Central memory CD8-positive, alpha-beta T cell (primary cell): ENCODE results near the gene GLT6D1.

Experiments
- ATAC-seq: fragments of 150-1000 bp; cut with Tn5 transposase; replicated peaks from 2 replicates; pipeline ENCODE4 v1.10.0; 2022; ENCODE audit warnings: mild to moderate bottlenecking, moderate FRiP score, moderate number of reproducible peaks; ENCODE audit not compliant: poor library complexity, severe bottlenecking; ENCODE audit errors: extremely low read depth
- DNase-seq, 2 donors: peaks; one replicate each; pipeline ENCODE4 v3.0.0; 2021; ENCODE audit warnings: low spot score in 2 of 2
- H3K27ac Mint-ChIP-seq: one replicate; pipeline ENCODE4 v1.8.0; 2022; ENCODE audit warnings: low read depth, mild to moderate bottlenecking, moderate library complexity, mixed read lengths
- H3K27me3 Mint-ChIP-seq: one replicate; pipeline ENCODE4 v1.8.0; 2022; ENCODE audit warnings: mixed read lengths
- H3K36me3 Mint-ChIP-seq: one replicate; pipeline ENCODE4 v1.8.0; 2022; ENCODE audit warnings: mild to moderate bottlenecking, moderate library complexity, mixed read lengths; ENCODE audit not compliant: insufficient read depth
- H3K4me1 Mint-ChIP-seq: one replicate; pipeline ENCODE4 v1.8.0; 2022; ENCODE audit warnings: mixed read lengths
- H3K4me3 Mint-ChIP-seq: one replicate; pipeline ENCODE4 v1.8.0; 2022; ENCODE audit warnings: mild to moderate bottlenecking, moderate library complexity, mixed read lengths
- H3K9me3 Mint-ChIP-seq: one replicate; pipeline ENCODE4 v1.8.0; 2022; ENCODE audit warnings: mixed read lengths

Gene GLT6D1

DNA sequence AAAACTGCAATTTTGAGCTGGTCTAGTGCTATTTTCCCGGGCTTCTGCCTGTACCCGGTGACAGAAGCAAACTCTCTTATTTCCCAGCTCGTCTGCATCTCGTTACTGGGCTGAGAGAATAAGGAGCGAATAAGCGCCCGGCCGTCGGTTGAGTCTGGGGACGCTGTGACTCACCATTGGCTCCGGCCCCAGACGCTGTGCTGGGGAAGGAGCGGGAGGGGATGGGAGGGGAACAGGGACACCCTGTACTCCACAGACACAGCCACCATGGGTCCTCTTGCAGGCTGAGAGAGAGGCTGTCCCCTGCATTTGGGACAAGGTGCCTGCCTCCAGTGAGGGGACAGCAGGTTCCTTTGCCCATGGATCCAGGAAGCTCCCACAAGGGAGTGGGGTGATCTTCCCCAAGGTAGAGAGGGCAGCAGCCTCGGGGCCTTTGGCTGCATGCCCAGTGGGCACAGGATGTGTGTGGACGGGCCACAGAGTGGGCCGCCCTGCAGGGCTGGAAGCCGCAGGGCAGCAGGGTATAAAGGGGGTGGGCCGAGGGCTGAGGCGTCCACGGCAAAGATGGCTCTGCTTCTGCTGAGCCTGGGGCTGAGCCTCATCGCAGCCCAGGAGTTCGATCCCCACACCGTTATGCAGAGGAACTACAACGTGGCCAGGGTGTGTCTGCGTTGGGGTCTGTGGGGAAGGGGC is 23.6 kb upstream of the GLT6D1 start, which contains the start of gene LCN9:
Gene LCN9, plus strand, starts transcription at position 552 of the 693 bp plus-strand sequence. Its CDS starts 13 bp downstream, at position 565.
- no peaks in the 10 kb centered on the region for H3K4me1 Mint-ChIP-seq
- ATAC-seq, result no peak
- H3K9me3 Mint-ChIP-seq, result no peaks in the 10 kb centered on the region
- peaks cover 10% of the 10 kb centered on the region for H3K27me3 Mint-ChIP-seq
- H3K27ac Mint-ChIP-seq, result no peak within 1 kb of the TSS
- no peak for DNase-seq
- H3K36me3 Mint-ChIP-seq, result peaks cover 2% of the 10 kb centered on the region
- no peak within 1 kb of the TSS for H3K4me3 Mint-ChIP-seq

DNA sequence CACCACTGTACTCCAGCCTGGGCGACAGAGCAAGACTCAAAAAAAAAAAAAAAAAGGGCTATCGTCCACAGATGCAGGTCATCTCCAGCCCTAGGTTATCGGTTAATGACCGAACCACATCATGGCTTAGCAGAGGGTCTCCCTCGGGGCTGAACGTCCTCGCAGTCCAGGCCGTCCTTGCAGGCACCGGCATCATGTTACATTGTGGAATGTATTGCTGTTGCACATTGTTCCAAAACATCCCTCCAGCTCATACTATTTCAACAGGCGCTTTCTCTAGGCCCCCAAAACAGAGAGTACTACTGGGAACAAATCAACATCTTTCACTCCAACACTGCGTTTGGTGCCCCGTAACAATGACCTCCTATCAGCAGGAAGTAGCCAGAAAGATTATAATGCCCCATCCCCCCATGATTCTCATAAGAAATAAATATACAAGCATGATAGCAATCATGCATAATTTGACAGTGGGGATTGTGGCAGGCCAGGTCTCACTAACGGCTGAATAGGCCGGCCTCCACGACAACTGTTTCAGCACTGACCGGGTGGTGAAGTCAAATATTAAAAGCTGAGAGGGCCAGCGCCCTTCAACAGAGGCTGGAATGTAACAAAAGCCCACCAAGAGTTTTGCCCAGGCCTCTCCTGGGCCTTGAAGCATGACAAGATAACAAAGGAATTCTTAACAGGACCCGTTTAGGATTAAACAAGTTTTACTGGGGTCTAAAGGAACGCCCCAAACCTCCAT is 22.6 kb upstream of the GLT6D1 start:
- Mint-ChIP-seq H3K4me1 (no peaks in the 10 kb centered on the region), H3K27me3 (peaks cover 10% of the 10 kb centered on the region), H3K27ac (no peak overlapping the region), H3K9me3 (no peaks in the 10 kb centered on the region), H3K4me3 (no peak overlapping the region), H3K36me3 (peaks cover 2% of the 10 kb centered on the region)
- ATAC-seq, result no peak
- DNase-seq, result no peak

DNA sequence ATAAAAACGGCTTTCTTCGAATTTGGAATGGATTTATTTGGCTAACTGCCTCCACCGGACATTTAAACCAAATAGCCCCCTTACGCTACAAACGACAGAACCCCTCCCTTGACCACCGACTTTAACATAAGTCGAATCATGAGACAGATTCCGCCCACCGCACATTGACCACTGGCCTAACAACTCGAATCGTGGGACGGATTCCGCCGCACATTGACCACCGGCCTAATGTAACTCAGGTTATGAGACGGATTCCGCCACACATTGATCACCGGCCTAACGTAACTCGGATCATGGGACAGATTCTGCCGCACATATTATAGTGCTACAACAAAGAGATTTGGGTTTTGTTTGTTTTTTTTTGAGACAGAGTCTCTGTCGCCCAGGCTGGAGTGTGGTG is 21.1 kb upstream of the GLT6D1 start:
- DNase-seq, result no peak
- H3K4me3 Mint-ChIP-seq, result no peak overlapping the region
- H3K27me3 Mint-ChIP-seq, result peaks cover 9% of the 10 kb centered on the region
- no peaks in the 10 kb centered on the region for H3K9me3 Mint-ChIP-seq
- no peak for ATAC-seq
- no peaks in the 10 kb centered on the region for H3K4me1 Mint-ChIP-seq
- no peak overlapping the region for H3K27ac Mint-ChIP-seq
- no peaks in the 10 kb centered on the region for H3K36me3 Mint-ChIP-seq

DNA sequence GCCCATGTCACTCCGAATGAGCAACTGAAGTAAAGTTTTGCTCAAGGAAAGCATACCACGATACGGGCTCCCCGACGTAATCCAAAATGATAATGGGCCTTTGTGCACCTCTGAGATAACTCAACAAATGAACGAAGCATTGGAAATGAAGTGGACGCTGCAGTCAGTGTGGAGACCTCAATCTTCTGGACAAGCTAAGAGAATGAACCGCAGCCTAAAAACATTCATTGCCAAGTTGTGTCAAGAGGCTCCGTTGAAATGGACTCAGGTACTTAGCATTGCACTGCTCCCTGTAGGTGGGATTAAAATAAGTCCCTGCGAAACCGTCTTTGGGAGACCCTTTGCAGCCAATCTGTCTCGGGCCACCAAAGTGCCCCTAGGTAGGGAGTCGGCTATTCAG is 19.9 kb upstream of the GLT6D1 start:
- Mint-ChIP-seq H3K36me3 (no peaks in the 10 kb centered on the region), H3K27ac (no peak overlapping the region), H3K27me3 (peaks cover 21% of the 10 kb centered on the region), H3K4me1 (no peaks in the 10 kb centered on the region), H3K4me3 (no peak overlapping the region), H3K9me3 (no peaks in the 10 kb centered on the region)
- ATAC-seq, result no peak
- DNase-seq, result no peak

DNA sequence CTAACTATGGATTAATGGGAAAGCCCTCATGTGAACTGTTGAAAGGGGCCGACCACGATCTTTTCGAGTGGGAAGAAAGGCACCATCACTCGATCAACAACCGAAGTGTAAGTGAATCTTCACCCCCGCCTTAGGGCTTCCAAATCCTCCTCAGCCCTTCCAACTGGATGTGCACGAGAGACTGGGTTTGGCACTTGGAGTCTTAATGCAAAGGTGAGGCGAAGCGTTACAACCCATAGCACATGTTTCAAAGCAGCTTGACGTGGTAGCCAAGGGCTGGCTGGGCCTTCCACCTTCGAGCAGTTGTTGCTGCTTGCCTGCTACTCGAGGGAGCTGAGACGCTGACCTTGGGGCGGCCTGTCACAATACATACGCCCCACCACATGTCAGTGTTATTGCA is 18.1 kb upstream of the GLT6D1 start:
- H3K27me3 Mint-ChIP-seq, result peaks cover 36% of the 10 kb centered on the region
- H3K27ac Mint-ChIP-seq, result no peak overlapping the region
- H3K9me3 Mint-ChIP-seq, result no peaks in the 10 kb centered on the region
- no peak overlapping the region for H3K4me3 Mint-ChIP-seq
- H3K4me1 Mint-ChIP-seq, result no peaks in the 10 kb centered on the region
- no peaks in the 10 kb centered on the region for H3K36me3 Mint-ChIP-seq
- DNase-seq (no peak), ATAC-seq (no peak)

DNA sequence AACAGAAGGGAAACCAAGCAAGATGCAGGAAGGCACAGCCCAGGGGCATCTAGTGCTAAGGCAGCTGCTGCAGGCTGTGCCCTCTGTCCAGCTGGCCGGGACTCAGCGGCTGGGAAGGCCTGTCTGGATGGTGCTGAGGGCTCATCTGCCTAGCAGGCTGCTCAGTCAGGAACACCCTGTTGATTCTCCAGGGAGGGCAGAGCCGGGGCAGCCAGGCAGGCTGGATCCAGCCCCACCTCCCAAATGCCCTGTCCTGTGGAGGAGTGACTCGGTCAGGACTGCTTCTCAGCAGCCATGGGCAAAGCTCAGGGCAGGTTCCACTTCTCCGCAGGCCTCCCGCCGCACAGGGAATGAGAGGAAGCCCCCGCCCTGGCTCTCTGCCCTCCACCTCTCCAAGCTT is 16.0 kb upstream of the GLT6D1 start:
- H3K27me3 Mint-ChIP-seq, result peaks cover 36% of the 10 kb centered on the region
- DNase-seq, result no peak
- H3K36me3 Mint-ChIP-seq, result no peaks in the 10 kb centered on the region
- no peak overlapping the region for H3K27ac Mint-ChIP-seq
- no peak for ATAC-seq
- H3K4me3 Mint-ChIP-seq, result no peak overlapping the region
- H3K9me3 Mint-ChIP-seq, result peaks cover 3% of the 10 kb centered on the region
- no peaks in the 10 kb centered on the region for H3K4me1 Mint-ChIP-seq

DNA sequence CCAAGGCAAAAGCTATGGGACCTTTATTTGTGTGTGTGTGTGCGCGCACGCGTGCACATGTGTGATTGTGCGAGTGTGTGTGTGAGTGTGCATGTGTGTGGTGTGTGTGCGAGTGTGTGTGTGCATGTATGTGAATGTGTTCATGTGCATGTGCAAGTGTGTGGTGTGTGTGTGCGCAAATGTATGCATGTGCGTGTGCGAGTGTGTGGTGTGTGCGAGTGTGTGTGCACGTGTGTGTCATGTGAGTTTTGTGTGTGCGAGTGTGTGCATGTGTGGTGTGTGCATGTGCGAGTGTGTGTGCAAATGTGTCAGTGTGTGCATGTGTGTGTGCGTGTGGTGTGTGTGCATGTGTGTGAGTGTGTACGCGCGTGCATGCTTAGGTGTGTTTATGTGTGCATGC is 11.1 kb upstream of the GLT6D1 start:
- H3K4me3 Mint-ChIP-seq, result no peak overlapping the region
- no peak for DNase-seq
- no peaks in the 10 kb centered on the region for H3K4me1 Mint-ChIP-seq
- peaks cover 27% of the 10 kb centered on the region for H3K27me3 Mint-ChIP-seq
- peaks cover 25% of the 10 kb centered on the region for H3K9me3 Mint-ChIP-seq
- ATAC-seq, result no peak
- no peak overlapping the region for H3K27ac Mint-ChIP-seq
- no peaks in the 10 kb centered on the region for H3K36me3 Mint-ChIP-seq

DNA sequence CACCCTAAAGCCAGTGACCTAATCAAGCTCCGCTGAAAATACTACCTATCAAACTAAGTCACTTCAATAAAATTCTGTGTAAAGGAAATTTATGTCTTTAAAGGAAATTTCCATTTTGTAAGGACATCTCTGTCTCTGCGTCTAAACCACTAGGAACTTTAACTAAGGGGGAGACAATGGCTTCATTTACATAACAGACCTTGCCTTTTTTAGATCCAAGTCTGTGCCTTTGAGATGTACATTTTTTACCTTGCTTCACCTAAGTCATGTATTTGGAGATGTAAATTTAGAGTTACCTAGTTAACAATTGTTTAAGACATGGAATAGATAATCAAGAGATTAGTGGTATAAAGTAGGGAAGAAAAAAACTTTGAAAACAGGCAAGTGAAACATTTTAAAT is 10.2 kb upstream of the GLT6D1 start:
- DNase-seq (no peak), ATAC-seq (no peak)
- peaks cover 33% of the 10 kb centered on the region for H3K9me3 Mint-ChIP-seq
- no peaks in the 10 kb centered on the region for H3K4me1 Mint-ChIP-seq
- H3K27ac Mint-ChIP-seq, result no peak overlapping the region
- H3K27me3 Mint-ChIP-seq, result peaks cover 18% of the 10 kb centered on the region
- H3K36me3 Mint-ChIP-seq, result no peaks in the 10 kb centered on the region
- H3K4me3 Mint-ChIP-seq, result no peak overlapping the region

DNA sequence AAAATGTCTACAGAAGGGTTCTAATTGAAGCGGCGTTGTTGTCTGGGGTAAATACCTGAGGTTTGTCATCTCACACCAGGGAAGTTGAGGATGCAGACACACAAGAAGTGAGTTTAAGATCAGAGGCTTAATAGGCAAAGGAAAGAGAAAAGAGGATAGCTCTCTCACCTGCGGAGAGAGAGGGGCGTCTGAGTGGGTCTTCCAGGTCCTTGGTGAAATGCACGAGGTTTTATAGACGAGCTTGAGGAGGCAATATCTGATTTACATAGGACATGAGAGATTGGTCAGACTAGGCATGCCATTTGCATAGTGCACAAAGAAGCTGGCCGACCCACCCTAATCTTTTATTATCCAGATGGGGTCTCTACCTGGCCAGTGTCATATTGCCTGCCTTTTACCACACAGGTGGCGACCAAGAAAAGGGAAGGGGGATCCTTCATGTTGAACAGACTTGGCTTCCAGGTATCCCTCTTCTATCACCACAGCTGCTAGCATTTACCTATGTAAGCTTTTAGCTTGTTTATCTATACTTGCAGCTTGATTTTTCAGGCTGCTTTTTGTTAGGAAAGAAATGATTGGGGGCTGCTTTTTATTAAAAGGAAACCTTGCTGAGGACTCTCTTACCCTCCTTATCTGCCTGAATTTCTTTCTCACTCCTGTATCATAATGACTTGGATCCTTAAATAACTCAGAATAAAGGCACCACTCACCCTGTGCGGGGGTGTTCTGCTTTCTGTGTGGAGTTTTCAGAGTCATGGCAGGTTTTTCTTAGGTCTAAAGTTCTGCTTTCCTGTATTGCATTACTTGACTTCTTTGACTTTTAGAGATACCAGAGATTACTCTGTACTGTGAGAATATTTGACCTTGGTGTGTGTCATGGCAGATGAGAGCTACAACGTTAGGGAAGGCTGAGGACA is 9.4 kb upstream of the GLT6D1 start:
- no peak overlapping the region for H3K4me3 Mint-ChIP-seq
- peaks cover 33% of the 10 kb centered on the region for H3K9me3 Mint-ChIP-seq
- peaks cover 12% of the 10 kb centered on the region for H3K27me3 Mint-ChIP-seq
- no peak overlapping the region for H3K27ac Mint-ChIP-seq
- no peaks in the 10 kb centered on the region for H3K4me1 Mint-ChIP-seq
- no peak for DNase-seq
- H3K36me3 Mint-ChIP-seq, result no peaks in the 10 kb centered on the region
- ATAC-seq, result no peak

DNA sequence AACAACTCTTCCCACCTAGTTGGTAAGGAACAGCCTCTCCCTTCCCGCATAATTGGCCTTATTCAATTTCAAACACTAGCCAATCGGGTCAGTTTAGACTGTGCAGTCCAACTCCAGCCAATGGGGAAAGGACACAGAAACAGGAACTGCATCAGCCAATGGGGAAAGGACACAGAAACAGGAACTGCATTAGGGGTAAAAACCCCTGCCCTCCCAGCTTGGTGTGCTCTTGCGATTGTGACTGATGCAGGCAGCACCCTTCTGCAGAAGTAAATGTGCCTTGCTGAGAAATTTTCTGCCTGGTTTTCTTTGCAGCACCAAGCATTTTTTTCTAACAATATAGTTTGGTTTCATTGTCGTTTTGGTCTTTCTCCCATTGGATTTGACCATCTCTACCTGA is 8.5 kb upstream of the GLT6D1 start:
- Mint-ChIP-seq H3K4me1 (no peaks in the 10 kb centered on the region), H3K27me3 (peaks cover 12% of the 10 kb centered on the region), H3K9me3 (peaks cover 33% of the 10 kb centered on the region), H3K27ac (no peak overlapping the region), H3K4me3 (no peak overlapping the region), H3K36me3 (no peaks in the 10 kb centered on the region)
- no peak for ATAC-seq
- DNase-seq, result no peak

DNA sequence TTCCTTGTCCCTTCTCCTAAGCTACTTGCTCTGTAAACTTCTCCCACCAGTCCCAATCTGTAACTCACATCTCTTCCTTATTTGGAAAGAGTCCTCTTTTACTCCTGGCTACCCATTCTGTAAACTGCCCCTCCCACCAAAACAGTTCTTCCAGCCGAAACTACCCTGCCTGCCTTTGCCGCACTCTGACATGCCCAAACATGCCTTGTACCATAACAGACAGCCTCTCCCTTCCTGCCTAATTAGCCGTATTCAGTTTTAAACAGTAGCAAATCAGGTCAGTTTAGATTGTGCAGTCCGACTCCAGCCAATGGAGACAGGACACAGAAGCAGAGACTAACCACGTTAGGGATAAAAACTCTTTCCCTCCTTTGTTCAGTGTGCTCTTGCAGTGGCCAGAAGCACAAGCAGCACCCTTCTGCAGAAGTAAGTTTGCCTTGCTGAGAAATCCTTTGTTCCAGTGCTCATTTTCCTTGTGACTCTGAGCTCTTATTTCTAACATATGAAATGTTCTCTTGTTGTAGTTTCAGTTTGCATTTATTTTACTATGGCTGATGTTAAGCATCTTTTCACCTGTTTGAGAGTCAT is 5.4 kb upstream of the GLT6D1 start:
- peaks cover 34% of the 10 kb centered on the region for H3K27me3 Mint-ChIP-seq
- no peak overlapping the region for H3K4me3 Mint-ChIP-seq
- no peaks in the 10 kb centered on the region for H3K4me1 Mint-ChIP-seq
- no peaks in the 10 kb centered on the region for H3K36me3 Mint-ChIP-seq
- DNase-seq (no peak), ATAC-seq (no peak)
- H3K9me3 Mint-ChIP-seq, result peaks cover 26% of the 10 kb centered on the region
- no peak overlapping the region for H3K27ac Mint-ChIP-seq

DNA sequence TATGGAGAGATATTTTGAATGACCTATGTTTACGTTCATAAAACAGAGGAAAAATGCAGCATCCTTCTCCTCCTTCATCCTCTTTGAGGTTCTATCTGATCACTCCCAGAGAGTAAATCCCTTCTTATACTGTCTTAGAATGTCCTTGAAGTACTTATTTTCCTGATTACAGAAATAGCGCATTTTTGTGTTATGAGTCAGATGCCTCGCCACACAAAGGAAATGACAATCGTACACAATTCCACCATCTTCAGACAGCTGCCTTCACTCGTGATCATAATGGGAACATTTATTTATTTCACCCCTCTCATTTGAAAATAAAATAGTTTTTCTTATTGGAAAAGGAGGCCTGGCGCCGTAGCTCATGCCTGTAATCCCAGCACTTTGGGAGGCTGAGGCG is 2.4 kb upstream of the GLT6D1 start:
- Mint-ChIP-seq H3K36me3 (no peaks in the 10 kb centered on the region), H3K27me3 (peaks cover 50% of the 10 kb centered on the region), H3K9me3 (peaks cover 10% of the 10 kb centered on the region), H3K4me1 (no peaks in the 10 kb centered on the region), H3K4me3 (no peak overlapping the region), H3K27ac (no peak overlapping the region)
- DNase-seq (no peak), ATAC-seq (no peak)
